ENCODE results near the gene SIL1. TPM values are rescaled to one million over a fixed set of nuclear protein-coding genes. Genes with fewer than 3 reads are reported as not detected.

The SIL1 gene
- total and polyA plus RNA-seq, 9 of the 15 experiments (the other 6 are each of a cell fraction or from before 2014, with no cell fraction given): 1.3 to 30.5 (median 18.1) TPM

GRCh38 chr5:139040081-139040480 lies 158.1 kb downstream of the SIL1 start:
- intact Hi-C loops (cut with micrococcal nuclease): no loop called here
- no peaks in the 10 kb centered on the region for H3K9me1 ChIP-seq (ENCODE audit: control insufficient read depth, insufficient read depth, low read length)
- no TSS peak for BruUV-seq (replicated peaks)
- no peaks in the 10 kb centered on the region for H3K79me2 ChIP-seq (ENCODE audit: control insufficient read depth, insufficient read depth, low read length)
- H3K4me2 ChIP-seq (ENCODE audit: insufficient read depth, low read length): no peak overlapping the region
- 11% methylated on average over 1 of the region's 1 CpG for WGBS (ENCODE audit: insufficient coverage, low coverage, missing lambda C conversion rate)
- POLR2A ChIA-PET: interaction anchor here (0.9 kb wide), 1 partner anchor 11 kb away, joined by 3 read pairs; no protein-coding TSS in a partner anchor
- in situ Hi-C loops (cut with MboI): no loop called here
- TF ChIP-seq SETDB1 (IDR thresholded peaks at IDR 0.05; ENCODE audit: low read length): no peak
- no peak for TF ChIP-seq TRIM25 (IDR thresholded peaks at IDR 0.05; ENCODE audit: borderline replicate concordance)
- no peak for TF ChIP-seq ZNF197 (CRISPR knock-in tag; IDR thresholded peaks at IDR 0.05; ENCODE audit: low read depth)
- no peak for TF ChIP-seq SIRT6 (IDR thresholded peaks at IDR 0.05; ENCODE audit: low read depth, low read length)
- TF ChIP-seq ETS2 (tag; IDR thresholded peaks at IDR 0.05; ENCODE audit: borderline replicate concordance, poor library complexity, severe bottlenecking): no peak
- no peak for TF ChIP-seq XRCC3 (IDR thresholded peaks at IDR 0.05)
- TF ChIP-seq ZBTB9 (CRISPR knock-in tag; IDR thresholded peaks at IDR 0.05): no peak
- TF ChIP-seq ZNF444 (CRISPR knock-in tag; IDR thresholded peaks at IDR 0.05): no peak
- no peak for TF ChIP-seq HDAC3 (IDR thresholded peaks at IDR 0.05; ENCODE audit: borderline replicate concordance, partially characterized antibody)
- TF ChIP-seq ZNF76 (CRISPR knock-in tag; IDR thresholded peaks at IDR 0.05; ENCODE audit: borderline replicate concordance): no peak
- no peak for TF ChIP-seq E4F1 (CRISPR knock-in tag; IDR thresholded peaks at IDR 0.05; ENCODE audit: borderline replicate concordance)
- no peak for TF ChIP-seq TCF7 (IDR thresholded peaks at IDR 0.05; ENCODE audit: borderline replicate concordance)
- TF ChIP-seq PPARD (CRISPR knock-in tag; IDR thresholded peaks at IDR 0.05): no peak
- TF ChIP-seq PTTG1 (tag; IDR thresholded peaks at IDR 0.05; ENCODE audit: low read depth): no peak
- TF ChIP-seq ZNF277 (CRISPR knock-in tag; IDR thresholded peaks at IDR 0.05; ENCODE audit: borderline replicate concordance): no peak
- TF ChIP-seq SMARCA5 (IDR thresholded peaks at IDR 0.05): no peak
- no peak for TF ChIP-seq DPF2 (IDR thresholded peaks at IDR 0.05)
- no peak for TF ChIP-seq NR3C1 (CRISPR knock-in tag; IDR thresholded peaks at IDR 0.05)
- FAIRE-seq: no peak
- H3K9ac ChIP-seq (ENCODE audit: insufficient read depth in 1 of 2, low read depth in 2 of 2, low read length in 2 of 2): no peak overlapping the region
- no peaks in the 10 kb centered on the region for H3K27me3 ChIP-seq (ENCODE audit: control insufficient read depth in 2 of 2, insufficient read depth in 2 of 2, low read length in 2 of 2)
- no peaks in the 10 kb centered on the region for H3K9me3 ChIP-seq (replicated peaks; ENCODE audit: control insufficient read depth, insufficient read depth, low read depth, low read length)
- no peak for DNase-seq (ENCODE audit: extremely low read depth in 1 of 4, low spot score in 3 of 4)
- no peak for ATAC-seq
- H3K36me3 ChIP-seq (ENCODE audit: control insufficient read depth, insufficient read depth, low read length): no peaks in the 10 kb centered on the region
- H3K4me1 ChIP-seq (replicated peaks in 1 of 2; ENCODE audit: control insufficient read depth in 2 of 2, insufficient read depth in 2 of 2, low read length in 2 of 2): peaks cover 0 to 8% of the 10 kb centered on the region in 2 experiments; a peak in 3 of 5 replicates
- no peak overlapping the region for H2AFZ ChIP-seq (ENCODE audit: low read depth, low read length)
- no peaks in the 10 kb centered on the region for H4K20me1 ChIP-seq (replicated peaks; ENCODE audit: control insufficient read depth, insufficient read depth, low read length)
- H3K27ac ChIP-seq (ENCODE audit: extremely low read depth, low read depth, low read length): no peak overlapping the region
- CTCF ChIA-PET (ENCODE audit: low intra/inter-chr PET ratio): no interaction called here
- H3K4me3 ChIP-seq: no peak overlapping the region
